ENCODE results near the gene HUS1. TPM values are rescaled to one million over a fixed set of nuclear protein-coding genes. Genes with fewer than 3 reads are reported as not detected.

Gene HUS1
- polyA plus RNA-seq, 3 donors = 37.7 to 45.9 (median 38.8) TPM

GRCh38 chr7:47932016-47932415 is 47.4 kb downstream of the HUS1 start:
- Histone ChIP-seq H3K4me1 (ENCODE audit: control insufficient read depth in 1 of 2, insufficient read depth in 2 of 2, low read length in 2 of 2) (no peaks in the 10 kb centered on the region), H3K79me2 (ENCODE audit: insufficient read depth, low read length) (no peaks in the 10 kb centered on the region), H3K9me3 (replicated peaks in 1 of 2; ENCODE audit: control insufficient read depth in 1 of 2, insufficient read depth in 1 of 2, low read length in 2 of 2) (no peaks in the 10 kb centered on the region), H3K9ac (ENCODE audit: insufficient read depth, low read length, poor library complexity, severe bottlenecking) (no peak overlapping the region), H3K27me3 (ENCODE audit: control insufficient read depth in 2 of 2, insufficient read depth in 2 of 2, low read length in 2 of 2) (no peaks in the 10 kb centered on the region), H3K4me3 (replicated peaks in 1 of 3; ENCODE audit: low read depth in 2 of 3, low read length in 3 of 3) (no peak overlapping the region), H3K27ac (ENCODE audit: low read depth in 1 of 2, low read length in 2 of 2) (no peak overlapping the region), H3K4me2 (replicated peaks; ENCODE audit: extremely low read depth, low read length, poor library complexity, severe bottlenecking) (no peak overlapping the region), H3K36me3 (replicated peaks in 1 of 2; ENCODE audit: control insufficient read depth in 1 of 2, insufficient read depth in 2 of 2, low read length in 2 of 2) (no peaks in the 10 kb centered on the region), H4K20me1 (ENCODE audit: insufficient read depth, low read length) (no peaks in the 10 kb centered on the region), H2AFZ (ENCODE audit: insufficient read depth, low read depth, low read length, poor library complexity, severe bottlenecking) (no peak overlapping the region)
- Mint-ChIP-seq H3K27me3 (ENCODE audit: low read depth in 3 of 3) (peaks cover 0 to 2% (median 1%) of the 10 kb centered on the region in 3 donors), H3K27ac (no peak overlapping the region), H3K4me1 (peaks cover 2% of the 10 kb centered on the region), H3K9me3 (peaks cover 0 to 5% (median 0%) of the 10 kb centered on the region in 7 donors), H3K36me3 (no peaks in the 10 kb centered on the region), H3K4me3 (no peak overlapping the region)
- intact Hi-C loops (cut with micrococcal nuclease) = no loop called here
- no peak for DNase-seq
- WGBS (ENCODE audit: insufficient coverage) = 83% methylated on average over 4 of the region's 6 CpGs
- TF ChIP-seq, protein P1, sequence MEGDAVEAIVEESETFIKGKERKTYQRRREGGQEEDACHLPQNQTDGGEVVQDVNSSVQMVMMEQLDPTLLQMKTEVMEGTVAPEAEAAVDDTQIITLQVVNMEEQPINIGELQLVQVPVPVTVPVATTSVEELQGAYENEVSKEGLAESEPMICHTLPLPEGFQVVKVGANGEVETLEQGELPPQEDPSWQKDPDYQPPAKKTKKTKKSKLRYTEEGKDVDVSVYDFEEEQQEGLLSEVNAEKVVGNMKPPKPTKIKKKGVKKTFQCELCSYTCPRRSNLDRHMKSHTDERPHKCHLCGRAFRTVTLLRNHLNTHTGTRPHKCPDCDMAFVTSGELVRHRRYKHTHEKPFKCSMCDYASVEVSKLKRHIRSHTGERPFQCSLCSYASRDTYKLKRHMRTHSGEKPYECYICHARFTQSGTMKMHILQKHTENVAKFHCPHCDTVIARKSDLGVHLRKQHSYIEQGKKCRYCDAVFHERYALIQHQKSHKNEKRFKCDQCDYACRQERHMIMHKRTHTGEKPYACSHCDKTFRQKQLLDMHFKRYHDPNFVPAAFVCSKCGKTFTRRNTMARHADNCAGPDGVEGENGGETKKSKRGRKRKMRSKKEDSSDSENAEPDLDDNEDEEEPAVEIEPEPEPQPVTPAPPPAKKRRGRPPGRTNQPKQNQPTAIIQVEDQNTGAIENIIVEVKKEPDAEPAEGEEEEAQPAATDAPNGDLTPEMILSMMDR (IDR thresholded peaks at IDR 0.05) = no peak

GRCh38 chr7:47931005-47932004 is 48.1 kb downstream of the HUS1 start:
- Histone ChIP-seq H3K9me3 (replicated peaks in 1 of 2; ENCODE audit: control insufficient read depth in 1 of 2, insufficient read depth in 1 of 2, low read length in 2 of 2) (no peaks in the 10 kb centered on the region), H3K4me3 (replicated peaks in 1 of 3; ENCODE audit: low read depth in 2 of 3, low read length in 3 of 3) (no peak overlapping the region), H3K4me2 (replicated peaks; ENCODE audit: extremely low read depth, low read length, poor library complexity, severe bottlenecking) (no peak overlapping the region), H3K36me3 (replicated peaks in 1 of 2; ENCODE audit: control insufficient read depth in 1 of 2, insufficient read depth in 2 of 2, low read length in 2 of 2) (no peaks in the 10 kb centered on the region), H3K27me3 (ENCODE audit: control insufficient read depth in 2 of 2, insufficient read depth in 2 of 2, low read length in 2 of 2) (no peaks in the 10 kb centered on the region), H2AFZ (ENCODE audit: insufficient read depth, low read depth, low read length, poor library complexity, severe bottlenecking) (no peak overlapping the region), H4K20me1 (ENCODE audit: insufficient read depth, low read length) (no peaks in the 10 kb centered on the region), H3K9ac (ENCODE audit: insufficient read depth, low read length, poor library complexity, severe bottlenecking) (no peak overlapping the region), H3K27ac (ENCODE audit: low read depth in 1 of 2, low read length in 2 of 2) (no peak overlapping the region), H3K4me1 (ENCODE audit: control insufficient read depth in 1 of 2, insufficient read depth in 2 of 2, low read length in 2 of 2) (no peaks in the 10 kb centered on the region), H3K79me2 (ENCODE audit: insufficient read depth, low read length) (no peaks in the 10 kb centered on the region)
- intact Hi-C loops (cut with micrococcal nuclease) = no loop called here
- H3K4me1 Mint-ChIP-seq = peaks cover 2% of the 10 kb centered on the region
- peaks cover 0 to 2% (median 1%) of the 10 kb centered on the region in 3 donors for H3K27me3 Mint-ChIP-seq (ENCODE audit: low read depth in 3 of 3)
- WGBS (ENCODE audit: insufficient coverage) = 93% methylated on average over 9 of the region's 18 CpGs
- TF ChIP-seq, protein P1 (IDR thresholded peaks at IDR 0.05) = no peak
- no peak overlapping the region for H3K27ac Mint-ChIP-seq
- peaks cover 0 to 5% (median 0%) of the 10 kb centered on the region in 7 donors for H3K9me3 Mint-ChIP-seq
- no peak overlapping the region for H3K4me3 Mint-ChIP-seq
- no peaks in the 10 kb centered on the region for H3K36me3 Mint-ChIP-seq
- DNase-seq = no peak

Data from CD14-positive monocyte (primary cell).